Nephron progenitor cell (in vitro differentiated cells): ENCODE measurements around the gene RASAL3.

Experiments
- DNase-seq: peaks from one replicate; pipeline ENCODE4 v3.0.0; 2021
- H3K27ac Mint-ChIP-seq: 2 replicates; pipeline ENCODE4 v1.8.0; 2021; ENCODE audit warnings: mild to moderate bottlenecking, moderate library complexity, mixed read lengths
- H3K27me3 Mint-ChIP-seq: 2 replicates; pipeline ENCODE4 v1.8.0; 2021; ENCODE audit warnings: mild to moderate bottlenecking, low read depth, mixed read lengths; ENCODE audit not compliant: poor library complexity
- H3K36me3 Mint-ChIP-seq: 2 replicates; pipeline ENCODE4 v1.8.0; 2021; ENCODE audit warnings: low read depth, mixed read lengths
- H3K4me1 Mint-ChIP-seq: 2 replicates; pipeline ENCODE4 v1.8.0; 2021; ENCODE audit warnings: mixed read lengths
- H3K4me3 Mint-ChIP-seq: 2 replicates; pipeline ENCODE4 v1.8.0; 2021; ENCODE audit warnings: mild to moderate bottlenecking, moderate library complexity, mixed read lengths
- H3K9me3 Mint-ChIP-seq: 2 replicates; pipeline ENCODE4 v1.8.0; 2021; ENCODE audit warnings: mild to moderate bottlenecking, moderate library complexity, mixed read lengths
- TF ChIP-seq, protein P1 (sequence below): fragments of 200-600 bp; sonication (generic); IDR thresholded peaks from 2 replicates; pipeline ENCODE4 v1.5.0; 2021; ENCODE audit warnings: antibody characterized with exemption

The RASAL3 gene

GRCh38 chr19:15424692-15425272, 39.6 kb downstream of the RASAL3 start:
- no peak overlapping the region for H3K4me3 Mint-ChIP-seq
- no peak overlapping the region for H3K27ac Mint-ChIP-seq
- peaks cover 53% of the 10 kb centered on the region for H3K36me3 Mint-ChIP-seq
- peaks cover 5% of the 10 kb centered on the region for H3K27me3 Mint-ChIP-seq
- DNase-seq: no peak
- TF ChIP-seq, protein P1, sequence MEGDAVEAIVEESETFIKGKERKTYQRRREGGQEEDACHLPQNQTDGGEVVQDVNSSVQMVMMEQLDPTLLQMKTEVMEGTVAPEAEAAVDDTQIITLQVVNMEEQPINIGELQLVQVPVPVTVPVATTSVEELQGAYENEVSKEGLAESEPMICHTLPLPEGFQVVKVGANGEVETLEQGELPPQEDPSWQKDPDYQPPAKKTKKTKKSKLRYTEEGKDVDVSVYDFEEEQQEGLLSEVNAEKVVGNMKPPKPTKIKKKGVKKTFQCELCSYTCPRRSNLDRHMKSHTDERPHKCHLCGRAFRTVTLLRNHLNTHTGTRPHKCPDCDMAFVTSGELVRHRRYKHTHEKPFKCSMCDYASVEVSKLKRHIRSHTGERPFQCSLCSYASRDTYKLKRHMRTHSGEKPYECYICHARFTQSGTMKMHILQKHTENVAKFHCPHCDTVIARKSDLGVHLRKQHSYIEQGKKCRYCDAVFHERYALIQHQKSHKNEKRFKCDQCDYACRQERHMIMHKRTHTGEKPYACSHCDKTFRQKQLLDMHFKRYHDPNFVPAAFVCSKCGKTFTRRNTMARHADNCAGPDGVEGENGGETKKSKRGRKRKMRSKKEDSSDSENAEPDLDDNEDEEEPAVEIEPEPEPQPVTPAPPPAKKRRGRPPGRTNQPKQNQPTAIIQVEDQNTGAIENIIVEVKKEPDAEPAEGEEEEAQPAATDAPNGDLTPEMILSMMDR: no peak
- H3K4me1 Mint-ChIP-seq: peaks cover 3% of the 10 kb centered on the region
- H3K9me3 Mint-ChIP-seq: peaks cover 23% of the 10 kb centered on the region

GRCh38 chr19:15424121-15424520, 40.2 kb downstream of the RASAL3 start:
- H3K27me3 Mint-ChIP-seq: peaks cover 5% of the 10 kb centered on the region
- DNase-seq: no peak
- peaks cover 23% of the 10 kb centered on the region for H3K9me3 Mint-ChIP-seq
- H3K4me1 Mint-ChIP-seq: peaks cover 10% of the 10 kb centered on the region
- TF ChIP-seq, protein P1: no peak
- H3K36me3 Mint-ChIP-seq: peaks cover 53% of the 10 kb centered on the region
- no peak overlapping the region for H3K4me3 Mint-ChIP-seq
- no peak overlapping the region for H3K27ac Mint-ChIP-seq

DNA sequence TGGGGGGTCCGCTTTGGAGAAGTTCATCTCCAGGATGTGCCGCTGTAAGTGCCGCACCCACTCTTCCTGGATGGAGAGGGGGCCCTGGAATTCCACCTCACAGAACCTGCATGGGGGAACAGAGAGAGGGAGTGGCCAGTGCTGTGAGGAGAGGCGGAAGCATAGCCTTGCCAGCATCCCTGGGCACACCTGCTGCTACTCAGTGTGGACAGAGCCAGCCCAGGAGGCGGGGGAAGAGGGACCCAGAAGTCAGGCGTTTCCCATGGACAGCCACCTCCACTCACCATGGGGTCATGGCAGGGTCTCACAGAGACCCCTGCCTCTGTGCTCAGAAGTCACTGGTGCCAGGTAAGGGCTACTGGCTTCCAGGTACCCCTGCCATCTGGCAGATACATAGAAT, 41.2 kb downstream of the RASAL3 start:
- Mint-ChIP-seq H3K4me1 (peaks cover 13% of the 10 kb centered on the region), H3K4me3 (no peak overlapping the region), H3K36me3 (peaks cover 53% of the 10 kb centered on the region), H3K27me3 (peaks cover 5% of the 10 kb centered on the region), H3K27ac (no peak overlapping the region), H3K9me3 (peaks cover 23% of the 10 kb centered on the region)
- DNase-seq: no peak
- TF ChIP-seq, protein P1: no peak

DNA sequence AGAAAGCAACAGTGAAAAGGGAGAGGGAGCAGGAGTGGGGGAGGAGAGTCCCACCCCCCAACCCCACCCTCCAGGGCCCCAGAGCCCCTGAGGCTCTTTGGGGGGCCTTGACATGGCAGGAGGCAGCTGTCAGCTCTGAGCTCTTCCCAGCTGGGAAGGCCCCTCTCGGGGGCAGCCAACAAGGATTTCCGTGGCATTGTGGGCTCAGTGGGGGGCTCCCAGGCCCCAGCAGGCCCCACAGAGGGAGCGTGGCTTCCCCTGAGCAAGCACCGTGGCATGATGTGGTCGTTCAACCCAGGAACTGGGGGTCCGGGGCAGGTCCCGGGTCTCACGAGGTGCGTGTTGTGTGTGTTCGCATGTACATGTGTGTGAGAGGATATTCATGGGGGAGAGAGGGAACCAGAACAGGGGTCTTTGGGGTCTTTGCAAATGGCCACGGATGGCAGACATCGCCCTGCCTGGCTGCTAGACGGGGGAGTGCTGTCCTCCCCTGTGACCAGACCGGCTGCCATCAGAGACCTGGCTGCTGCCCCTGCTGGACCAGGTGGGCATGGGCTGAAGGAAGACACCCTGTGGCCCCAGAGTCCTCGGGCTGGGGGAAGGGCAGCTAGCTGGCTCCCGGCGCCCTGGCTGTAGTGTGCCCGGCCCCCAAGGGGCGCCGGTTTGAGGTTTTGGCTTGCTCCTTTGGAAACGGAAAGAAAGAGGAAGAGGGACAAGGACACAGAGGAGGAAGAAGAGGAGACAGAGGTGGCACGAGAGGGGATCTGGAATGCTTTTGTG, 41.9 kb downstream of the RASAL3 start:
- Mint-ChIP-seq H3K9me3 (peaks cover 23% of the 10 kb centered on the region), H3K36me3 (peaks cover 52% of the 10 kb centered on the region), H3K27ac (no peak overlapping the region), H3K27me3 (peaks cover 5% of the 10 kb centered on the region), H3K4me1 (peaks cover 20% of the 10 kb centered on the region), H3K4me3 (no peak overlapping the region)
- TF ChIP-seq, protein P1: no peak
- DNase-seq: no peak

DNA sequence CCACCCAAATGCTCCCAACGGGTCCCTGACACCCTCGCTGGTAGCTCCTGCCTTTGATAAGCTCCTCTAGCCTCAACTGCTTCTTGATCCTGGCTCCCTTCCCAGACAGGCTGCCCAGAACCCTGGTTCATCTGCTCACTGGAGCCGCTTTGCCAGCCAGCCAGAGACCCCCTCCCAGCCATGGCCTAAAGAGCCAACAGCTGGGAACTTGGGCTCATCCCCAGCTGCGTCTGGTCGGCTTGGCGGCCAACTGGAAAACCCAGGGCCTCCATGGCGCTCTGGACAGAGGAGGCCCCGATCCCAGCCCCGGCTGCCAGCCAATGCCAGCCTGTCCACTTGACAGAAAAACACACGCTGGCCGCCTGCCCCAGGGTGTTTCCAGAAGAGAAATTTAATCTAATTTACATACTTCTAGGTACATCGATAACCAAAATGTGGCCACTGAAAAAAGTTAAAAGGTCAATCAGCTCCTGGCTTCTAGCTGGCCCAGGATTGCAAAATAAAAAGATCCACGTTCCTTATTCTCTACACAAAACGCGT, 42.6 kb downstream of the RASAL3 start:
- TF ChIP-seq, protein P1: no peak
- Mint-ChIP-seq H3K27me3 (peaks cover 5% of the 10 kb centered on the region), H3K27ac (peak overlapping the region; percentile 59), H3K36me3 (peaks cover 52% of the 10 kb centered on the region), H3K4me1 (peaks cover 26% of the 10 kb centered on the region), H3K4me3 (no peak overlapping the region), H3K9me3 (peaks cover 23% of the 10 kb centered on the region)
- no peak for DNase-seq
